ENCODE results near the gene FBXO41. TPM values are rescaled to one million over a fixed set of nuclear protein-coding genes. Genes with fewer than 3 reads are reported as not detected.

Gene FBXO41
- total RNA-seq, 1 experiment from 2014 or later, result 12.1 TPM

GRCh38 chr2:73268366-73268829, 15.9 kb downstream of the FBXO41 start:
- Histone ChIP-seq H3K27me3 (replicated peaks; ENCODE audit: control insufficient read depth, insufficient read depth, low read length) (no peaks in the 10 kb centered on the region), H3K4me3 (ENCODE audit: low read depth, low read length) (peak overlapping the region; percentile 93), H3K4me1 (peaks cover 12% of the 10 kb centered on the region; the same call in 1 of the 2 replicates), H3K36me3 (ENCODE audit: control insufficient read depth, insufficient read depth, low read length) (no peaks in the 10 kb centered on the region), H3K9me3 (no peaks in the 10 kb centered on the region)
- ChIA-PET POLR2A (interaction anchor here (0.6 to 1.4 kb wide), 3 partner anchors 16 to 91 kb away, joined by 3 to 15 read pairs (median 3); partner anchors contain the start of genes CCT7, FBXO41 and PRADC1), CTCF (interaction anchor here (0.7 to 1.7 kb wide), 14 partner anchors 8 to 94 kb away, joined by 3 to 16 read pairs (median 5); partner anchors contain the start of genes CCT7 and PRADC1)
- Mint-ChIP-seq H3K9me3 (ENCODE audit: unreplicated experiment) (no peaks in the 10 kb centered on the region), H3K27me3 (ENCODE audit: insufficient read depth, unreplicated experiment) (no peaks in the 10 kb centered on the region), H3K27ac (ENCODE audit: unreplicated experiment) (peak overlapping the region; percentile 14), H3K36me3 (ENCODE audit: insufficient read depth, unreplicated experiment) (peaks cover 18% of the 10 kb centered on the region), H3K4me3 (ENCODE audit: unreplicated experiment) (peak overlapping the region; percentile 72), H3K4me1 (ENCODE audit: low read depth, unreplicated experiment) (peaks cover 21% of the 10 kb centered on the region)
- TF ChIP-seq CTCF (IDR thresholded peaks at IDR 0.05; ENCODE audit: insufficient read depth in 1 of 2, low read depth in 1 of 2, low read length in 1 of 2, severe bottlenecking in 1 of 2, unreplicated experiment in 1 of 2), result no peak
- DNase-seq, result no peak
- intact Hi-C loops (cut with micrococcal nuclease; ENCODE audit: unreplicated experiment), result loop anchor here (5.0 kb wide), 2 partner anchors 181 to 381 kb away; partner anchors contain the start of gene SPR
- no TSS peak for BruUV-seq (replicated peaks)

- no peaks in the 10 kb centered on the region for H3K36me3 ChIP-seq (ENCODE audit: control insufficient read depth, insufficient read depth, low read length)
- BruUV-seq (replicated peaks), result no TSS peak
- Mint-ChIP-seq H3K4me1 (ENCODE audit: low read depth, unreplicated experiment) (peaks cover 21% of the 10 kb centered on the region), H3K27ac (ENCODE audit: unreplicated experiment) (peak overlapping the region; percentile 9), H3K9me3 (ENCODE audit: unreplicated experiment) (no peaks in the 10 kb centered on the region), H3K36me3 (ENCODE audit: insufficient read depth, unreplicated experiment) (peaks cover 18% of the 10 kb centered on the region), H3K27me3 (ENCODE audit: insufficient read depth, unreplicated experiment) (no peaks in the 10 kb centered on the region), H3K4me3 (ENCODE audit: unreplicated experiment) (peak overlapping the region; percentile 31)
- no peak for DNase-seq
- H3K27me3 ChIP-seq (replicated peaks; ENCODE audit: control insufficient read depth, insufficient read depth, low read length), result no peaks in the 10 kb centered on the region
- H3K4me3 ChIP-seq (ENCODE audit: low read depth, low read length), result no peak overlapping the region
- CTCF ChIA-PET, result no interaction called here
- POLR2A ChIA-PET, result no interaction called here
- H3K4me1 ChIP-seq, result peaks cover 12% of the 10 kb centered on the region; the same call in 1 of the 2 replicates
- no peak for TF ChIP-seq CTCF (IDR thresholded peaks at IDR 0.05; ENCODE audit: insufficient read depth in 1 of 2, low read depth in 1 of 2, low read length in 1 of 2, severe bottlenecking in 1 of 2, unreplicated experiment in 1 of 2)
- no peaks in the 10 kb centered on the region for H3K9me3 ChIP-seq
- intact Hi-C loops (cut with micrococcal nuclease; ENCODE audit: unreplicated experiment), result loop anchor here (5.0 kb wide), 2 partner anchors 180 to 380 kb away; partner anchors contain the start of gene SPR
Measured at GRCh38 chr2:73267008-73267407, 17.3 kb downstream of the FBXO41 start.

GRCh38 chr2:73266061-73266901, 18.0 kb downstream of the FBXO41 start:
- Histone ChIP-seq H3K4me1 (peaks cover 12% of the 10 kb centered on the region; the same call in 1 of the 2 replicates), H3K36me3 (ENCODE audit: control insufficient read depth, insufficient read depth, low read length) (no peaks in the 10 kb centered on the region), H3K4me3 (ENCODE audit: low read depth, low read length) (no peak overlapping the region), H3K27me3 (replicated peaks; ENCODE audit: control insufficient read depth, insufficient read depth, low read length) (no peaks in the 10 kb centered on the region), H3K9me3 (no peaks in the 10 kb centered on the region)
- no peak for TF ChIP-seq CTCF (IDR thresholded peaks at IDR 0.05; ENCODE audit: insufficient read depth in 1 of 2, low read depth in 1 of 2, low read length in 1 of 2, severe bottlenecking in 1 of 2, unreplicated experiment in 1 of 2)
- H3K27ac Mint-ChIP-seq (ENCODE audit: unreplicated experiment), result peak overlapping the region; percentile 9
- peaks cover 18% of the 10 kb centered on the region for H3K36me3 Mint-ChIP-seq (ENCODE audit: insufficient read depth, unreplicated experiment)
- no peaks in the 10 kb centered on the region for H3K27me3 Mint-ChIP-seq (ENCODE audit: insufficient read depth, unreplicated experiment)
- H3K9me3 Mint-ChIP-seq (ENCODE audit: unreplicated experiment), result no peaks in the 10 kb centered on the region
- no TSS peak for BruUV-seq (replicated peaks)
- CTCF ChIA-PET, result no interaction called here
- peaks cover 21% of the 10 kb centered on the region for H3K4me1 Mint-ChIP-seq (ENCODE audit: low read depth, unreplicated experiment)
- intact Hi-C loops (cut with micrococcal nuclease; ENCODE audit: unreplicated experiment), result loop anchor here (5.0 kb wide), 2 partner anchors 179 to 379 kb away; partner anchors contain the start of gene SPR
- no peak for DNase-seq
- H3K4me3 Mint-ChIP-seq (ENCODE audit: unreplicated experiment), result peak overlapping the region; percentile 31
- POLR2A ChIA-PET, result no interaction called here
